HG03521 (cell line): ENCODE measurements around the gene C1QTNF1.

ENCODE experiments used
- ATAC-seq: cut with Tn5 transposase; IDR thresholded peaks from one replicate; pipeline ENCODE4 v1.9.1; 2021; ENCODE audit warnings: mild to moderate bottlenecking, moderate library complexity; ENCODE audit not compliant: unreplicated experiment

Gene C1QTNF1, protein sequence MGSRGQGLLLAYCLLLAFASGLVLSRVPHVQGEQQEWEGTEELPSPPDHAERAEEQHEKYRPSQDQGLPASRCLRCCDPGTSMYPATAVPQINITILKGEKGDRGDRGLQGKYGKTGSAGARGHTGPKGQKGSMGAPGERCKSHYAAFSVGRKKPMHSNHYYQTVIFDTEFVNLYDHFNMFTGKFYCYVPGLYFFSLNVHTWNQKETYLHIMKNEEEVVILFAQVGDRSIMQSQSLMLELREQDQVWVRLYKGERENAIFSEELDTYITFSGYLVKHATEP

DNA sequence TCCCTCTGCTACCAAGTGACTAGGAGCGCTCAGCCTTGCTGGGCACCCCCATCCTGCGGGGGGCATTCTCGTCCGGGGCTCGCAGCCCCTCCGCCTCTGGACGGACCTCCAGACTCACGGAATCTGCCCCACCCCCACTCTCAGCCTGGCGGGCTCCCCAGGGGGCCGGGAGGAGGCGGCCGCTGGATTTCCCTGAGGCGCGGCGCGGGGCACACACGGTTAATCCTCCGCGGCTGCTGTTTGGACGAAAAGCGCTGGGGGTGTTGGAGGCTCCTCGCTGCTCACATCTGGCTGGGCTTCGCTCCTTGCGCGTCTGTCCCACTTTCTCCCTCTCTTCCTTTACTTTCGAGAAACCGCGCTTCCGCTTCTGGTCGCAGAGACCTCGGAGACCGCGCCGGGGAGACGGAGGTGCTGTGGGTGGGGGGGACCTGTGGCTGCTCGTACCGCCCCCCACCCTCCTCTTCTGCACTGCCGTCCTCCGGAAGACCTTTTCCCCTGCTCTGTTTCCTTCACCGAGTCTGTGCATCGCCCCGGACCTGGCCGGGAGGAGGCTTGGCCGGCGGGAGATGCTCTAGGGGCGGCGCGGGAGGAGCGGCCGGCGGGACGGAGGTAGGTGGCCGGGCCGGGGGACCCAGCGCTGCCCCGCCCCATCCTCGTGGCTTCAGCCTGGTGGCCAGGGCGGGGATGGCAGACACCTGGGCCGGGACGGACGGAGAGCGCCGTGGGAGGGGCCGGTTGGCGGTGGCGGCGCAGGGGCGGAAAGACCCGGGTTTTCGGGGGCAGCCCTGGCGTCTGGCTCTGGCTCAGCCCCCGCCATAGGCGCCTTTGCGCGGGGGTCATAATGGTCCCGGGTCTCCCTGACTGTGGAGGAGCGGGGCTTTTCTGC, at the start of gene C1QTNF1:
C1QTNF1 (plus strand) TSS at position 284 of the 886 bp plus-strand sequence. CDS start 19,800 bp downstream, outside the sequence.
- ATAC-seq, result no peak

DNA sequence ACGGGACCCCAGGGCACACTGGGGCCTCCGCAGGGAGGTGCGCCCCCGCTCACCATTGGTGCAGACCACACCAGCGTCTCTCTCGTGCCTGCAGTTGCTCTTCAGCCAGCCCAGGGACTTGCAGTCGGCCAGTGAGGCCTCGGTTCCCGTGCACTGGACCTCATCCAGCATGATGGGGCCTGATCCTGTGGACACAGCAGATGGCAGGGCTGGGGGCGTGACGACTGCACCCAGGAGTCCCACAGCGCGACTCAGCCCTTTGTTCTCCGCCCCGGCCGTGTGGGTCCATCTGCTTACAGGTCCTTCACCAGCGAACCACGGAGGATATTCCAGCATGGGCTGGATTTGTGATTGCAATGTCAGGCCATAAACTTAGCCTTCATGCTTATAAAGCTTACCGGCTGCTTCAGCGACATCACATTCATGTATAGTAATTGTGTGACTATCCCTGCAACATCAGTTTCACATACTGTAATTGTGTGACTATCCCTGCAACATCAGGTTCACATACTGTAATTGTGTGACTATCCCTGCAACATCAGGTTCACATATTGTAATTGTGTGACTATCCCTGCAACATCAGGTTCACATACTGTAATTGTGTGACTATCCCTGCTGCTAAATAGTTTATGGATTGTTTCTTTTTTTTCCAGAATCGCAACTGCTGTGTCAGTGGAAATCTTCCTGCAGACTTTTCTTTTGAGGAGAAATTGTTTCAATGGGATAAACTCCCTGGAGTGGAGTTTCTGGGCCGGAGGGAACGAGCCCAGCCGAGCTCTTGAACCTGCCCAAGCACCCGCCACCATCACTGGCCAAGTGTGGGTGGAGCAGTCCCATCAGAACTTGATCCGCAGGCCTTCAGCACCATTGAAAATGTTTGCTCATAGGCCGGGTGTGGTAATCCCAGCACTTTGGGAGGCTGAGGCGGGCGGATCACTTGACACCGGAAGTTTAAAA, 49.1 kb upstream of the C1QTNF1 start:
- ATAC-seq, result no peak

DNA sequence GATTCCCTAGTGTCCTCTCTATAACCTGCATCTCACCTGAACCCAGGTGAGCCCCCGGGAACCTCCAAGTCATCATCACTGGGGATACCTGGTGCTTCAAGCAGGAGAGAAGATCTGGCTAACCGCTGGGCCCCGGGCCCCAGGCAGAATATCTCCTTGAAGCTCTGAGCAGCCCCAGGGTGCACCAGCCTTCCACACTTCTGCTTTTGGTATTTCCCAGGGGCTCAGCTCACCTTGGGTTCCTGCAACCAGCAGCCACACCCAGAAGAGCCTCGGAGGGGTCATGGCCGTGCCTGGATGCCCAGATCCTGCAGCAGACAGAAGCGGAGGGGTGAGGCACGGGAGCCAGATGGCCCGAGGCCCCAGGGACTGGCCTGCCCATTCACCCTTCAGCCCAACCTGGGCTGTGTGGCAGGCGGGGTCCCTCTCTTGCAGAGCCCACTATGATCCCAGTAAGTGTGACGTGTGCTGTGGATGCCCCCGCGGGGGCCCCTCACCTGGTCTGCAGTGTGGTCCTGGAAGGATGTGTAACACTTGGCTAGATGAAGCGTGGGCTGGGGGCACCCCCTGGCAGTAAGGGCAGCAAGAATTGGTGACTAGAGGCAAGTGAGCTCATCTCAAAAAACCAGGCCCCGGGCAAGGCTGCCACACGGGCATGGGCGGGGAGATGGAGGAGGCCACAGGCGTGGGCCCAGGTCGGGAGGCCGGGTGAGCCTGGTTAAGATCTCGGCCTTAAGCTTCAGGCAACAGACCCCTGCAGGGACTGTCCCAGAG, 46.9 kb upstream of the C1QTNF1 start:
- ATAC-seq, result no peak

DNA sequence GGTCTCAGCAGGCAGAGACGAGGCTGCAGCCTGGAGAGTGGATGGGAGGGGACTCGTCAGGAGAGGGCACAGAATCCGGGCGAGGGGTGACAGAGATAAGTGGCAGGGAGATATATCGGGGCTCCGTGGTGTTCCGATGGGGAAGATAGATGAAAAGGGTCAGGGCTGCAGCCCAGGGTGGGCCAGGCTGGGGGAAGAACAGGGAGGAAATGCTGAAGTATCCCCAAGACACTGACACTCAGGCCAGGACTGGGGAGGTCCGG, 46.4 kb upstream of the C1QTNF1 start:
- ATAC-seq, result no peak

DNA sequence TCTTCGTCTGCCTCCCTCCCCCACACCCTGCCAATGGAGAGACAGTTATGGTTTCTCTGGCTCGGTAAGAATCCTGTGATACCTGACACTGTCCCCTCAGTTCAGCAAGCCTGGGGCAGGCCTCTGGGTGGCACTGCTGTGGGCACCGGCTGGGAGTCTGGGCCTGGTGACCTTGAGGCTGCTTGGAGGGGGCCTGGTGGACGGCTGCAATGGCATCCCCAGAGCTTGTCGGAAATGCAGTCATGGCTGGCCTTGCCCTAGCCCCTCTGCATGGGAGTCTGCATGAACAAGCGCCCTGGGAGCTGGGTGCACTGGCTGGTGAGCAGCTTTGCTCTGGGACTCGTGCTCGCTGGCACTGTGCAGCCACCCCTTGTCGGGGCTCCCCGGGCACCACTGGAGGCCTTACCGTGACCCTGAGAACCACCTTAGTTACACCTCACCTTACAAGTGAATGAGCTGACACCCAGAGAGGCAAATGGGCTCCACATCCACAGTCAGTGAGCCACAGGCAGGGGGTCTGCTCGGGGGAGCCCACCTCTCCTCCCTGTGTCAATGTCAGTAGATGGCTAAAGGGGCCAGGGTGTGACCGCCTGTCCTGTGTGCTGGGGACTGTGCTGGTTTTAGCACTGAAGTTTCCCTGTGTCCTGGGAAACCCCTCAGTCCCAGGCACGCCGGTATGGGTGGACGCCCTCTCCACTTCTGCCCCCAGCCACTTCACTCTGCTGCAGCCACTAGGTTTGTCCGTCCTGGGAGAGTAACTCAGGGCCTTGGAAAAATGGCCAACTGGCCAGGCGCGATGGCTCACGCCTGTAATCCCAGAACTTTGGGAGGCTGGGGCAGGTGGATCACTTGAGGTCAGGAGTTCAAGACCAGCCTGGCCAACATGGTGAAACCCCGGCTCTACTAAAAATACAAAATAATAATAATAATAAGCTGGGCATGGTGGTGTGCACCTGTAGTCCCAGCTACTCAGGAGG, 45.7 kb upstream of the C1QTNF1 start:
- ATAC-seq, result no peak

DNA sequence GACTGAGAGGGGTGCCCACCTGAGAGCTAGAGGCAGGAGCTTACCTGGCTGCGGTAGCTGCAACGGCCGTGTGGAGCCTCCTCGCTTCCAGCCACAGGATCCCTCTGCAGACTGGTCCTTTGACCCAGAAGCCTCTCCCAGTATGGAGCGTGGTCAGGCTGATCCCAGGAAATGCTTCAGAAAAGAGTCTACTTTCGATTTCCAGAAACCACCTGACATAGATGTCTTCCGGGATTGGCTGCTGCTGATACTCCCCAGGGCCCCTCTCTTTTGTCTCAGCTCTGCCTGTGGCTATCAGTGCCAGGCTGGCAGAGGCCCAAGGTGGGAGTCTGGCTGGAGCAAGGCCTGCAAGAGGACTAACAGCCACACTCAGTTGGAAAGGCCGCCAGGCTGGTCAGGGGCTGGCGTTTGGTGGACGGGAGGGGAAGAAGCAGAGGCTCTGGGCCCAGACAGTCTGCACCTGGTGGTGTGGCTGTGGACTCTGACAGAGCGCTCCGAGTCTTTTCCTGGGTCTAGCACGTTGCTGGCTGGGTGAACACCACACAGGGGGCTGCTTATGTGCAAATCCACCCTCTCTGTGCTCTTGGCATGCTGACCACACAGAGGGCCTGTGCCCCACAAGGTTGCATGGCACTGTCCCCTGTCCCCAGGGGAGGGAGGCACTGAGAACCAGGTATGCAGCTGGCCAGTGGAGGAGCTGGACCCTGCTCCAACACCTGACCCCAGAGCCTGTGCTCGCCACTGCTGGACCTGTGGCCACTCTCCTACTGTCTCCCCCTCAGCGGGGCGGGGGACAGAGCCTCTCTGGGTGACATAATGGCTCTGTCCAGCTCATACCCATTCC, 44.0 kb upstream of the C1QTNF1 start, which contains the start of gene LGALS3BP:
LGALS3BP (minus strand) TSS at position 144 of the 844 bp plus-strand sequence. CDS start 2,732 bp downstream, outside the sequence.
- no peak for ATAC-seq

DNA sequence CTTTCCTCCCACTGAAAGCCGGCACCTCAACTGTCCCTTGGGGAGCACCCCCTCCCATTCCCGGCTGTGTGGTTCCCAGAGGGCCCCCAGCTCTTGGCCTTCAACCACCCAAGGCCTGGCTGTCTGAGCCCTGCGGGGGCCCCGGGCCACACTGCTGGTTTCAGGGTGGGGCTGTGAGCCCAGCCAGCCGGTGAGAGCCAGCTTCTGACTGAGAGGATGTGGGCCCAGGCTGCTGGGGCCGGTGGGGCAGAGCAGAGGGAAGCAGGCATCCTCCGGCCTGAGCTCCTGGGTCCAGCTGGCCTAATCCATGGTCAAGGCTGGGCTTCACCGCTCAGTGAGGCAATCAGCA, 43.4 kb upstream of the C1QTNF1 start:
- no peak for ATAC-seq

DNA sequence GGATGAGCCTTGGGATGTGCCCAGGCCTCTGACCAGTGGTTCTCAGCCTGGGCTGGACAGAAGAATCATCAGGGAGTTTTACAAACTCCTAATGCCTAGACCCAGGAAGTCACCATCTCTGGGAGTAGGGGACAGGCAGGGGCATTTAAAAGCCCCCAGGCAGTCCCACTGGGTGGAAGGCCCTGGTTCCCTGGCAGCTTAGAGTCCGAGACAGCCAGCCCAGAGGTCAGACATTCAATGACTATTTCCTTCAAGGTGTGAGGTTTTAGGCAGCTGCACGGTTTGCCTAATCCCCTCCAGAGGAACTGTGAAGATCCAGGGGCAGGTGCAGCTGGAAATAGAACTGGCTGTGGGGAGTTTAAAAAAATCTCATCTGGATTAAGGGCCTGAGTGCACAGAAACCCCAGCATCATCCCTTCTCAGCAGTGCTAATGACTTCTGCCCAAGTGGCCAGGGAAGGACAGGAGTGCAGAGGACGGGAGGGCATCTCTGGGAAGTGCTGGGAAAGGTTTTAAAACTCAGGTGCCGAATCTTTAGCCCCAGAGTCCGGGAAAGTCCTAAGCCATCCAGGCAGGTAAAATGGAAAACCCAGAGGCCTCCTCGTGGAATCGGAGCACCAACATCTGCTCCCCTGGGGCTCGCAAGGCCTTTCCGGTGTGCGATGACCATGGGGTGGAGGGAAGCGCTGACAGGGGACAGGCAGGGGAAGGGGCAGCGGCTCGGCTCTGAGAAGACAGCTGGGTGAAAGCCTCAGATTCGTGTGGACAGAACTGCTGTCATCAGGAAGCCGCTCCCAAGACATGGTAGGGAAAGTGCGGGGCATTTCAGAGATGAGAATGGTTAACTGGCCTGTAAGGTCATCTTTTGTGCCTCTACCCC, 42.7 kb upstream of the C1QTNF1 start:
- no peak for ATAC-seq

DNA sequence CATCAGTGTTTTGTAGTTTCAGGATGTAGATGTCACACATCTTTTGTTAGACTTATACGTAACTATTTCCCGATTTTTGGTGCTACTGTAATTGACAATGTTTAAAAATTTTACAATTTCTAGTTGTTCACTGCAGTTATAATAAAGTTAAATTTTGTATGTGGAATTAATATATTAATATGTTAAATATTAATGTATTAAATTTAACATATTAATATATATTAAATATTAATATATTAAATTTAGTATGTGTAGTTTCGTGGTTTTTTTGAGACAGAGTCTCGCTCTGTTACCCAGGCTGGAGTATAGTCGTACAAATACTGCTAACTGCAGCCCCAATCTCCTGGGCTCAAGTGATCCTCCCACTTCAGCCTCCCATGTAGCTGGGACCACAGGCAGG, 38.6 kb upstream of the C1QTNF1 start:
- no peak for ATAC-seq

DNA sequence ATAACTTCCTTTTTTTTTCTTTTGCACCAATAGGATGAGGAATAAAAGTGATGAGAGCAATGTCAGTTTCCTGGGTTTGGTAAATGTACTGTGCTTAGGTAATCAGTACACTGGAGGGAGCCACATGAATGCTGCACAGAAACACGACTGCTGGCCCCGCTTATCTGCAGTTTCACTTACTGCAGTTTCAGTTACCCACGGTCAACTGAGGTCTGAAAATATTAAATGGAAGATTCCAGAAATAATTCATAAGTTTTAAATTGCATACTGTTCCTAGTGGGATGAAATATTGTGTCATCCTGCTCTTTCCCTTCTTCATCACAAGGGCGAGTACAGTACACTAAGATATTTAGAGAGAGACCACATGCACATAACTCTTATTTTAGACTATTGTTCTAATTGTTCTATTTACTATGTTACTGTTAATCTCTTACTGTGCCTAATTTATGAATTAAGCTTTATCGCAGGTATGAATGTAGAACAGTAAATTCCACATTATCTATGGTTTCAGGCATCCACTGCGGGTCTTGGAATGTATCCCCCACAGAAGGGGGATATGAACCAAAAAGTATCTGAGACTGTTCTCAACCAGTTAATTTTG, 37.8 kb upstream of the C1QTNF1 start:
- no peak for ATAC-seq

DNA sequence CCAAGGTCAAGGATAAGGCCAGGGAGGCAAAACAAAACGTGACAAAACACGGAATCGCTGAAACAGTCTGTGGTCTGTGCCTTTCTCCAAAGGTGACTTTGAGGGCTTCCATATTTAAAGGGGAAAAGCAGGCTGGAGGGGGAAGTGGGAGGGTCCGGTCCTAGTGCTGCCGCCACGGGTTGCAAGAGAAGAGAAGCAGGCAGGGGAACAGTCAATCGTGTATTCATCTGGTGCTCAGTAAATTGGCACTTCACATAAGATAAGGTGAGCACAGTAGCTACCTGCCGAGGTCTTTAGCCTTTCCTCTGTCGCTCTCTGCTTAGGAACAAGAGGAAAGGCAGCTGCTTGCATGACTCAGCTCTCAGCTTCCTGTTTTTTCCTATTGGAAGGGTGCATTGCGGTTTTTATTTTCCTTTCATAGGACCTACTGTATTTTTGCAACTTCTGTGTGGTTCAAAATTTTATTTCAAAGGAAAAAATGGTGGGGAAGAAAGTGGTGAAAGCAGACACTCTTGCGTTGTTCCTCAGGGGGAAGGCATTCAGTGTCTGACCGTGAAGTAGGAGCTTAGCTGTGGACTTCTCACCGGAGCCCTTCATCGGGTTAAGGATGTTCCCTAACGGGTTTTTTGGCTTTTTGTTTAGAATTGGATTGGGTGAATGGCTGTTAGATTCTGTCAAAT, 37.2 kb upstream of the C1QTNF1 start:
- ATAC-seq, result no peak

DNA sequence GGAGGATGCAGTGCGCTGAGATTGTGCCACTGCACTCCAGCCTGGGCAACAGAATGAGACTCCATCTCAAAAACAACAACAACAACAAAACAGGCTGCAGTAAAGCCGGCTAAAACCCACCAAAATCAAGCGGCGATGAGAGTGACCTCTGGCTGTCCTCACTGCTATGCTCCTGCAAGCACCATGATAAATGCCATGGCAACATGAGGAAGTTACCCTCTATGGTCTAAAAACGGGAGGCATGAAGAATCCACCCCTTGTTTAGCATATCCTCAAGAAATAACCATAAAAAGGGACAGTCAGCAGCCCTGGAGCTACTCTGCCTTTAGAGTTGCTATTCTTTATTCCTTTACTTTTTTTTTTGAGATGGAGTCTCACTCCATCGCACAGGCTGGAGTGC, 35.8 kb upstream of the C1QTNF1 start:
- ATAC-seq, result no peak

DNA sequence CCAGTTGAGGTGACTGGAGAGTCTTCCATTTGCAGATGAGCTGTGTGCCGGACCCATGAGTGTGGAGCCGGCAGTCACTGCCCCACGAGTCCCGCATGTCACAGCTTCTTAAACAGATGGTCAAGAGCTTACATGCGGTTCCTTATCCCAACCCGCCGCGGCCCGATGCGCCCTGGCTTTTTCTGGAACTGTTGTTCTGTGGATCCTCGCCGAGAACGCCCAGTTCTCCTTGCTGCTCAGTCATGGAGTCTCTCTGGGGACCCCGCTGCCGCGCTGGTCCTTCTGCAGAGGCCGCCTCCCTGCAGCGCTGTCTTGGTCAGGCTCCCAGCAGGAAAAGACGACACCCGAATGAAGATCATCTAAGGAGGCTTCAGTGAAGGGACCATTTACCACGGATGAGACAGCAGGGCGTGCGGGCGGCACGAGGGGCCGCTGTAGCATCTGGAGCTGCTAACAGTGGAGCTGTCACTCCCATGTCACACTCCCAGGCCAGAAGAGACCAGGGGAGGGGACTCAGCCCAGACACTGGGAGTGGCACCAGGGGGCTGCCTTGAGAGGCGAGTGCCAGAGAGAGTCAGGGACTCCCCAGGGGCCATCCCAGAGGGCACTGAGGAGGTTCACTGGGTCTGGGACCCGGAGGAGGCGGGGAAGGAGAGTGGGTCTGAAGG, 33.5 kb upstream of the C1QTNF1 start:
- ATAC-seq, result no peak

DNA sequence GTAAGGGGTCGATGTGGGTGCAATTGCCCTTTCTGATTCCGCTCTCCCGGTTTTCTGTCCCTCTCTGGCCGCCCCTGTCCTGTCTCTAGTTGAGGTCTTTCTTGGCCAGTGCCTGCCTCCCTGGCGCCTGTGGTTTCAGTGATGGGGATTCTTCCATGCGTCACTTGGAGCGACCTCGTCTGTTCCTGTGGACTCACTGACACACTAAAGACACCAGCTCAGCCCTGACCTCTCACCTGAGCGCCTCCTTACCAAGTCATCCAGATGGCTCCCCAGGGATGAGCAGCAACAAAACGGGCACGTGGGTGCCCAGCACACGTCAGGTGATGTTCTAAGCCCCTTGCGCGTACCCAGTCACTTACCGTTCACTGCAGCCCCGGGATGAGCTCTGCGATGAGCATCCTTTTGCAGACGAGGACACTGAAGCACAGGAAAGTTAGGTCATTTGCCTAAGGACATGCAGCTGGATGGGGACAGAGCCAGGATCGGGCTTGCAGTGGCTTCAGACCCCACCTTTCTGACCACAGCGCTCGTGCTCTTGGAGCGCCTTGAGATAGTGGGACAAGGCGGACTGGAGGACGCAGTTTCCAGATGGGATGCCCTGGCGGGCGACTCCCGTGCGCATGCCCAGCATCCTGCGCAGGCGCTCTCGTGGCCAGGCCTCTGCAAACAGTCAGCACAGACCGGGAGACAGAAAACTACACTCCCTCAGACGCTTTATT, 32.8 kb upstream of the C1QTNF1 start:
- no peak for ATAC-seq

DNA sequence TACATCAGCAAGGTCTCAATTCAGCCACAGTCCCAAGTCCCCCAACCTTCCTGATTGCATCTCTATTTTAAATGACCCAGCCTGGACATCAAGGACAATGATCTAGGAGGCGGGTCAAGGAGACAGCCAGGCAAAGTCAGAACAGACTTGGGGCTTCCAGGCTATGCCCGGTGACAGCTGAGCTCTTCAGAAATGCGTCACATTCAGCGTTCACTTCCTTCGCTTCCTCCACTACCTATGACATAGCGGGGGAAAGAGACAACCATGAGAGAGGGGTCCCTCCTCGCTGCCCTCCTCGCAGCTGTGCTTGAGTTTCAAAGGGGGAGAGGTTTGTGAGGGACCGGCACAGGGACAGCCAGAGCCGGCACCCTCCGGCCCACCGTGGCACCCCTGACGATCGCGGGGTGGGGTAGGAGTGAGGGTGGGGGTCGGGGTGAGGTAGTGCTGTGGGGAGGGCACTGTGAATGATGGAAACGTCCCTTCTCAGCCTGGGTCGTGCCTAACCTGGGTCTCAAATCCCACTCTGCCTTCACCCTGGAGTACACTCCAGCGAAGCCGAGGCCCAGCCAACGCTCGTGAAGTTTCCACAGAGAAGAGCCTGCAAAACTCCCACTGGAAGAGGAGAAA, 31.9 kb upstream of the C1QTNF1 start:
- no peak for ATAC-seq
